Transverse colon (tissue), 4 donors: Measurements from ENCODE around the gene LILRA6.

Experiments used
- EP300 ChIP-seq: sonication (generic); formaldehyde crosslinking; IDR thresholded peaks from one replicate; pipeline ENCODE4 v1.6.1; 2017; ENCODE audit warnings: antibody characterized with exemption, low read depth
- POLR2A ChIP-seq: fragments of 450-650 bp; IDR thresholded peaks from one replicate; pipeline ENCODE4 v1.6.1; 2016; ENCODE audit warnings: antibody characterized with exemption, mild to moderate bottlenecking, moderate library complexity
- POLR2AphosphoS5 ChIP-seq, 3 donors: sonication (generic); formaldehyde crosslinking; IDR thresholded peaks; one replicate each; pipeline ENCODE4 v1.6.1; 2016; ENCODE audit warnings: antibody characterized with exemption in 3 of 3
- TF ChIP-seq, protein P1 (sequence below), 5 experiments: fragments of 200-600 bp in 3 of 5; fragments of 450-650 bp in 2 of 5; sonication (generic) in 3 of 5; IDR thresholded peaks; 1 replicate in 2 of 5; 2 replicates in 3 of 5; pipeline ENCODE4 v1.5.1; 2016 to 2017; ENCODE audit warnings: antibody characterized with exemption in 5 of 5, inconsistent platforms in 3 of 5, mild to moderate bottlenecking in 2 of 5, moderate library complexity in 1 of 5

DNA sequence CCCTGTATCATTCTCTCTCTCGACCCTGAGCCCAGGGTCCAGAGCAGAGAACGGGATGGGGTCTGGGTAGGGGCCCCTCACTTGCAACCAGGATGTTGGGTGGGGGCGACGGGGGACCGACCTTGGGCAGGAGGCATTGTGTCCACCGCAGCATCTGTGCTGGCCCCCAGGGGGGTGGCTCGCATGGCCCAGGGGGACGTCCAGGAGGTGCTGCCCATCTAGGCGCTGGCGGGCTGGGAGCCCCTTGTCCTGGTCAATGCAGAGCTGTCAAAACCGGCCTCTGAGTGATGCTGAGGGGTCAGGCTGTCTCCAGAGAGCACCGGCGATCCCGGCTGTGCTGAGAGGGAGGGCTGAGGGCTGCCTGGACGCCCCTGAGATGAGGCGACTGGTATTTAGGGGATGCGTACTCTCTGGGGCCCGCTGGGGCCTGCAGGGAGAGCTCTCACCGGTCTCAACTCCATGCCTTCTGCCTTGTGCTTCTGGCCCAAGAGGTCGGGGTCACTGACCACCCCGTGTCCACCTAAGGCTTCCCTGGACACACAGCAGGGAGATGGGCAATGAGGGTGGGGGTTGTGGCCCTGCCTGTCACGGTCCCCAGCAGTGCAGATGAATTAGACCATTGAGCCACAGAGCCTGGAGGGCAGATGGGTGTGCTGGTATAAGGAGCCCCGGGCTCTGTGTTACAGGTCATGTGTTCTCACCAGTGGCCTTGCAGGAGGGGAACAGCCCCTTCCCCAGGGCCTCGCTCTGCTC lies 33.4 kb downstream of the LILRA6 start:
- TF ChIP-seq POLR2AphosphoS5 (IDR thresholded peaks at IDR 0.05) (no peak), POLR2A (no peak), EP300 (no peak)
- TF ChIP-seq, protein P1, sequence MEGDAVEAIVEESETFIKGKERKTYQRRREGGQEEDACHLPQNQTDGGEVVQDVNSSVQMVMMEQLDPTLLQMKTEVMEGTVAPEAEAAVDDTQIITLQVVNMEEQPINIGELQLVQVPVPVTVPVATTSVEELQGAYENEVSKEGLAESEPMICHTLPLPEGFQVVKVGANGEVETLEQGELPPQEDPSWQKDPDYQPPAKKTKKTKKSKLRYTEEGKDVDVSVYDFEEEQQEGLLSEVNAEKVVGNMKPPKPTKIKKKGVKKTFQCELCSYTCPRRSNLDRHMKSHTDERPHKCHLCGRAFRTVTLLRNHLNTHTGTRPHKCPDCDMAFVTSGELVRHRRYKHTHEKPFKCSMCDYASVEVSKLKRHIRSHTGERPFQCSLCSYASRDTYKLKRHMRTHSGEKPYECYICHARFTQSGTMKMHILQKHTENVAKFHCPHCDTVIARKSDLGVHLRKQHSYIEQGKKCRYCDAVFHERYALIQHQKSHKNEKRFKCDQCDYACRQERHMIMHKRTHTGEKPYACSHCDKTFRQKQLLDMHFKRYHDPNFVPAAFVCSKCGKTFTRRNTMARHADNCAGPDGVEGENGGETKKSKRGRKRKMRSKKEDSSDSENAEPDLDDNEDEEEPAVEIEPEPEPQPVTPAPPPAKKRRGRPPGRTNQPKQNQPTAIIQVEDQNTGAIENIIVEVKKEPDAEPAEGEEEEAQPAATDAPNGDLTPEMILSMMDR (IDR thresholded peaks at IDR 0.05): no peak
